Measurements from ENCODE around the gene PNPO. TPM values are rescaled to one million over a fixed set of nuclear protein-coding genes. Genes with fewer than 3 reads are reported as not detected.

PNPO gene
- total RNA-seq, 1 donor from 2014 or later, result 9.1 TPM

DNA sequence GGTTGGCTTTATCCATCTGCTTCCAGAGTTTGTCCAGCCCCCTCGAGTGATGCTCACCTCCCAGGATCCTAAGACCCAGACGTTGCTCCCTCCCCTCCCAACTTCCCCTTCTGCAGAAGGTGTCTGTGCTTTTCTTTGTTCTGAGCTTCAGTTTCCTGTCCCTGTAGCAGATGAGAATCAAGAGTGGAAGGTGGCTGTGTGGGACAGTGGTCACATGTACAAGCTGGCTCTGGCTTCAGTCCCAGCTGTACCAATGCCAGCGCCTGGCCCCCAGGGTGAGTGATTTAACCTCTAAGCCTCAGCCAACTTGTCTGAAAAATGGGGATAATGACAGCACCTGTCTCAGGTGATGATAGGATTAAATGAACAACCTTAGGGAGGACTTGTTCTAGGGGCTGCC lies 8.6 kb downstream of the PNPO start:
- Histone ChIP-seq H3K36me3 (no peaks in the 10 kb centered on the region), H3K9ac (no peak overlapping the region), H3K4me2 (peak overlapping the region; percentile 68), H3K27ac (no peak overlapping the region), H4K20me1 (ENCODE audit: low read depth) (no peaks in the 10 kb centered on the region), H3F3A (ENCODE audit: low read depth) (no peaks in the 10 kb centered on the region), H3K27me3 (peaks cover 5% of the 10 kb centered on the region), H3K79me2 (ENCODE audit: low read depth) (no peaks in the 10 kb centered on the region), H3K9me3 (ENCODE audit: low read depth) (no peaks in the 10 kb centered on the region), H3K4me3 (no peak overlapping the region), H2AFZ (replicated peaks) (peak overlapping the region; percentile 96), H3K4me1 (peaks cover 5% of the 10 kb centered on the region)
- H3K4me3 Mint-ChIP-seq, result no peak overlapping the region
- H3K36me3 Mint-ChIP-seq, result no peaks in the 10 kb centered on the region
- H3K4me1 Mint-ChIP-seq, result peaks cover 11% of the 10 kb centered on the region
- H3K27me3 Mint-ChIP-seq (ENCODE audit: insufficient read depth, low read depth), result peaks cover 2% of the 10 kb centered on the region
- no peak for DNase-seq (ENCODE audit: low spot score)
- no peak overlapping the region for H3K27ac Mint-ChIP-seq
- TF ChIP-seq, protein P1, sequence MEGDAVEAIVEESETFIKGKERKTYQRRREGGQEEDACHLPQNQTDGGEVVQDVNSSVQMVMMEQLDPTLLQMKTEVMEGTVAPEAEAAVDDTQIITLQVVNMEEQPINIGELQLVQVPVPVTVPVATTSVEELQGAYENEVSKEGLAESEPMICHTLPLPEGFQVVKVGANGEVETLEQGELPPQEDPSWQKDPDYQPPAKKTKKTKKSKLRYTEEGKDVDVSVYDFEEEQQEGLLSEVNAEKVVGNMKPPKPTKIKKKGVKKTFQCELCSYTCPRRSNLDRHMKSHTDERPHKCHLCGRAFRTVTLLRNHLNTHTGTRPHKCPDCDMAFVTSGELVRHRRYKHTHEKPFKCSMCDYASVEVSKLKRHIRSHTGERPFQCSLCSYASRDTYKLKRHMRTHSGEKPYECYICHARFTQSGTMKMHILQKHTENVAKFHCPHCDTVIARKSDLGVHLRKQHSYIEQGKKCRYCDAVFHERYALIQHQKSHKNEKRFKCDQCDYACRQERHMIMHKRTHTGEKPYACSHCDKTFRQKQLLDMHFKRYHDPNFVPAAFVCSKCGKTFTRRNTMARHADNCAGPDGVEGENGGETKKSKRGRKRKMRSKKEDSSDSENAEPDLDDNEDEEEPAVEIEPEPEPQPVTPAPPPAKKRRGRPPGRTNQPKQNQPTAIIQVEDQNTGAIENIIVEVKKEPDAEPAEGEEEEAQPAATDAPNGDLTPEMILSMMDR (IDR thresholded peaks at IDR 0.05), result no peak
- TF ChIP-seq EZH2 (IDR thresholded peaks at IDR 0.05), result no peak
- no peaks in the 10 kb centered on the region for H3K9me3 Mint-ChIP-seq

DNA sequence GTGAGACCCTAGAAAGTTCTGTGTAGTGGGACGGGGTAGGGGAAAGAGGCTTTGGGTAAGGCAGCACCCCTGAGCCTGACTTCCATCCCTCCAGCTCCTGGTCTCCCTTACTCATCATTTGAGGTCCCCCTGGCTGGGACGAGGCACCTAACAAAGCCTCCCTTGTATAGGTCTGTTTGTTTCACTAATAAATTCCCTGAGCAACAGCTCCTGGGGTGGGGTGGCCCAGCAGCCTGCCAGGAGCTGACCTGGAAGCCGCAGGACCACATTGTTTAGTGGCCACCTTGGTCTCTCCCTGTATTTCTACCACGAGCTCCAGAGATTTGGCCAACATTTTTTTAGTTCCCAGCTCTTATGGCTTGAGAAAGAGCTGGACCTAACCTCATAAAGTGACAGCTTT lies 9.1 kb downstream of the PNPO start:
- Mint-ChIP-seq H3K27me3 (ENCODE audit: insufficient read depth, low read depth) (peaks cover 2% of the 10 kb centered on the region), H3K27ac (no peak overlapping the region), H3K4me1 (peaks cover 11% of the 10 kb centered on the region), H3K4me3 (no peak overlapping the region), H3K9me3 (no peaks in the 10 kb centered on the region), H3K36me3 (no peaks in the 10 kb centered on the region)
- Histone ChIP-seq H3K4me1 (peaks cover 5% of the 10 kb centered on the region), H4K20me1 (ENCODE audit: low read depth) (no peaks in the 10 kb centered on the region), H3K27me3 (peaks cover 5% of the 10 kb centered on the region), H3K4me3 (no peak overlapping the region), H3K27ac (no peak overlapping the region), H3K79me2 (ENCODE audit: low read depth) (no peaks in the 10 kb centered on the region), H3K4me2 (no peak overlapping the region), H3K9me3 (ENCODE audit: low read depth) (no peaks in the 10 kb centered on the region), H2AFZ (replicated peaks) (no peak overlapping the region), H3K36me3 (no peaks in the 10 kb centered on the region), H3F3A (ENCODE audit: low read depth) (no peaks in the 10 kb centered on the region), H3K9ac (no peak overlapping the region)
- no peak for TF ChIP-seq EZH2phosphoT487 (IDR thresholded peaks at IDR 0.05)
- no peak for TF ChIP-seq EZH2 (IDR thresholded peaks at IDR 0.05)
- TF ChIP-seq, protein P1 (IDR thresholded peaks at IDR 0.05), result no peak
- DNase-seq (ENCODE audit: low spot score), result no peak

- Histone ChIP-seq H3F3A (ENCODE audit: low read depth) (no peaks in the 10 kb centered on the region), H3K27me3 (peaks cover 5% of the 10 kb centered on the region), H3K4me1 (peaks cover 11% of the 10 kb centered on the region), H3K4me3 (no peak overlapping the region), H3K36me3 (no peaks in the 10 kb centered on the region), H3K27ac (no peak overlapping the region), H2AFZ (replicated peaks) (no peak overlapping the region), H3K4me2 (no peak overlapping the region), H3K79me2 (ENCODE audit: low read depth) (no peaks in the 10 kb centered on the region), H3K9ac (no peak overlapping the region), H3K9me3 (ENCODE audit: low read depth) (no peaks in the 10 kb centered on the region), H4K20me1 (ENCODE audit: low read depth) (no peaks in the 10 kb centered on the region)
- Mint-ChIP-seq H3K27ac (no peak overlapping the region), H3K4me1 (peaks cover 11% of the 10 kb centered on the region), H3K27me3 (ENCODE audit: insufficient read depth, low read depth) (peaks cover 6% of the 10 kb centered on the region), H3K9me3 (no peaks in the 10 kb centered on the region), H3K4me3 (no peak overlapping the region), H3K36me3 (no peaks in the 10 kb centered on the region)
- TF ChIP-seq, protein P1 (IDR thresholded peaks at IDR 0.05), result no peak
- no peak for TF ChIP-seq EZH2 (IDR thresholded peaks at IDR 0.05)
- no peak for TF ChIP-seq EZH2phosphoT487 (IDR thresholded peaks at IDR 0.05)
- DNase-seq (ENCODE audit: low spot score), result no peak
Observed at GRCh38 chr17:47952171-47953021, 11.0 kb downstream of the PNPO start.
